Neural crest cell (in vitro differentiated cells): ENCODE measurements around the gene NHERF1. TPM values are rescaled to one million over a fixed set of nuclear protein-coding genes. Genes with fewer than 3 reads are reported as not detected.

Source experiments
- DNase-seq: peaks from one replicate; pipeline ENCODE4 v3.0.0; 2021; ENCODE audit warnings: low read depth, mixed read lengths, low spot score
- H3K27ac Mint-ChIP-seq: one replicate; pipeline ENCODE4 v1.8.0; 2021; ENCODE audit warnings: mild to moderate bottlenecking, mixed read lengths; ENCODE audit not compliant: unreplicated experiment
- H3K27me3 Mint-ChIP-seq: 2 replicates; pipeline ENCODE4 v1.8.0; 2021; ENCODE audit warnings: low read depth, mild to moderate bottlenecking, mixed read lengths
- H3K36me3 Mint-ChIP-seq: 2 replicates; pipeline ENCODE4 v1.8.0; 2021; ENCODE audit warnings: low read depth, mild to moderate bottlenecking, mixed read lengths
- H3K4me1 Mint-ChIP-seq: 2 replicates; pipeline ENCODE4 v1.8.0; 2021; ENCODE audit warnings: mixed read lengths
- H3K4me3 Mint-ChIP-seq: one replicate; pipeline ENCODE4 v1.8.0; 2021; ENCODE audit warnings: mild to moderate bottlenecking, mixed read lengths
- H3K9me3 Mint-ChIP-seq: 2 replicates; pipeline ENCODE4 v1.8.0; 2021; ENCODE audit warnings: mixed read lengths
- CTCF ChIP-seq: fragments of 200-600 bp; sonication (generic); conservative IDR thresholded peaks from 2 replicates; pipeline ENCODE4 v1.5.0; 2021; ENCODE audit warnings: antibody characterized with exemption, mild to moderate bottlenecking
- total RNA-seq: library from RNA; stranded (reverse); gene quantifications from 2 replicates; pipeline ENCODE4 v1.2.1, GENCODE V29; 2021

NHERF1 gene
- total RNA-seq, 1 donor from 2014 or later = 51.7 TPM

DNA sequence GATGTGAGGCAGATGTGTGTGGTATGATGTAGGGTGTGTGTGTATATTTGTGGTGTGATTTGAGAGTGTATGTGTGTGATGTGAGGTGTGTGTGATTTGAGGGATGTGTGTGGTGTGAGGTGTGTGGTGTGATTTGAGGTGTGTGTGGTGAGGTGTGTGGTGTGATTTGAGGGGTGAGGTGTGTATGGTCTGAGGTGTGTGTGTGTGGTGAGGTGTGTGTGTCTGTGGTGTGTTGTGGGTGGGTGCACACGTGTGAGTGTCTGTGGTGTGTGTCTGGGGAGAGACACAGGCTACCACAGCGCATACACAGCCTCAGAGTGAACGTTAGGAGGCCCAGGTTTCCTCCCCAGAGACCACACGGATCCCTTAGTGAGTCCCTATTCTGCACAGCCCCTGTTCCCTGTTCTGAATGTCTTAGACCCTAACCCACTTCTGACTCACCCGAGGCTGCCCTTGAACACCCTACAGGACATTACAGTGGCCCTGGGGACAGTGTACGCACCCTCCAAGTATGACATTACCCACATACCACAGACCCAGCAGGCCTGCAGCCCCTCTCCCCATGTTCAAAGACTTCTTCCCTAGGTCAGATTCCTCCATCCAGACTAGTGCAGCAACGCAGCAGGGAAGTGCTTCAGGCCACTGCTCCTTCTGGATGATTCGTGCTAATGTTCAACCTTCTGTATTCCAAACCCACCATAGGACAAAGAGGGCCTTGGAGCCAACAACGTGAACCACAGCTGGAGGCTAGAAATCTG is 14.9 kb upstream of the NHERF1 start:
- H3K27ac Mint-ChIP-seq = no peak overlapping the region

GRCh38 chr17:74734256-74734655 is 14.2 kb upstream of the NHERF1 start:
- no peaks in the 10 kb centered on the region for H3K36me3 Mint-ChIP-seq
- no peak overlapping the region for H3K27ac Mint-ChIP-seq
- no peak for TF ChIP-seq CTCF
- H3K4me3 Mint-ChIP-seq = no peak overlapping the region
- peaks cover 16% of the 10 kb centered on the region for H3K4me1 Mint-ChIP-seq
- DNase-seq = no peak
- no peaks in the 10 kb centered on the region for H3K9me3 Mint-ChIP-seq
- peaks cover 22% of the 10 kb centered on the region for H3K27me3 Mint-ChIP-seq

More for the DNA sequence above, 14.9 kb upstream of the NHERF1 start:
- Mint-ChIP-seq H3K27me3 (peaks cover 15% of the 10 kb centered on the region), H3K4me1 (peaks cover 12% of the 10 kb centered on the region), H3K4me3 (no peak overlapping the region), H3K9me3 (no peaks in the 10 kb centered on the region), H3K36me3 (no peaks in the 10 kb centered on the region)
- no peak for DNase-seq
- TF ChIP-seq CTCF = no peak

DNA sequence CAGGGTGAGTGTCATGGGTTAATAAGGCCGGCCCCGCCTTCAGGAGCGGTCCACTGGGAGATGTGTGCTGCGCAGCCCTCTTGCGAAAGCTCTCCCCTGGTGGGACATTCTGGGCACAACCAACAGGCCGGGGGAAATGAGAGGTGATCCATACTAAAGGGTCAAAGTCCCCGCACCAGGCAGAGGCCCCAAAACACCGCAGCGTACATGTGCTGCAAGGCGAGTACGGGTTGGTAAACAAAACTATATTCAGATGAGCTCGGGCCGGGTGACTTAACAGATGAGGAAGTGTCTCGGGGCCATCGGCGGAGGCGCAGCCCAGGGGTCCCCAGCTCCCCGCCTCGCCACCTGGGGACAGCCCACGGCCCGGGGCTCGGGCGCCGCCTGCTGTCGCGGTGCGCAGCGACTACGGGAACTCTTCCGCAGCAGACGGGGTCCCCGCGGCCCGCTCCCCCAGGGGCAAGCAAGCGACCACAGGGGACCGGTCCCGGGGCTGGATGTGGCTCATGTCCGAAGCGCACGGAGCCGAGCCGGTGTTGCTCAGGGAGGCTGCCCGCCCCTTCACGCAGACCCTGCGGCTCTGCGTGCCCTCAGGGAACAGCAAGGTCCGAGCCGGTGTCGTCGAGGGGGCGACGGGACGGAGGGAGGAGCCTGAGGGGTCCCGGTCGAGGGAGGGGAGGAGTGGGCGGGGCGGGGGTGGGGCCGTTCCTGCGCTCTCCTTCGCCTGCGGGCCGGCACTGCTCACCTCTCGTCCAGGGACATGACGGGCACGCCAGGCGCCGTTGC is 11.7 kb upstream of the NHERF1 start, which contains the start of gene RAB37:
RAB37 (plus strand) TSS at position 744 of the 786 bp plus-strand sequence; CDS start at position 761, 17 bp downstream.
- no peaks in the 10 kb centered on the region for H3K9me3 Mint-ChIP-seq
- no peak for DNase-seq
- peaks cover 37% of the 10 kb centered on the region for H3K27me3 Mint-ChIP-seq
- H3K36me3 Mint-ChIP-seq = no peaks in the 10 kb centered on the region
- peak; percentile 47 for TF ChIP-seq CTCF
- peaks cover 18% of the 10 kb centered on the region for H3K4me1 Mint-ChIP-seq
- H3K27ac Mint-ChIP-seq = no peak within 1 kb of the TSS
- H3K4me3 Mint-ChIP-seq = peak within 1 kb of the TSS; percentile 62

- peak overlapping the region; percentile 31 for H3K4me3 Mint-ChIP-seq
- no peaks in the 10 kb centered on the region for H3K36me3 Mint-ChIP-seq
- peaks cover 24% of the 10 kb centered on the region for H3K4me1 Mint-ChIP-seq
- H3K27ac Mint-ChIP-seq = no peak overlapping the region
- H3K27me3 Mint-ChIP-seq = peaks cover 37% of the 10 kb centered on the region
- no peaks in the 10 kb centered on the region for H3K9me3 Mint-ChIP-seq
- no peak for DNase-seq
- TF ChIP-seq CTCF = peak; percentile 55
These were observed 11.0 kb upstream of the NHERF1 start for GRCh38 chr17:74737299-74738050.
